Hepatocyte (in vitro differentiated cells): ENCODE data around the gene HSPA9. TPM values are rescaled to one million over a fixed set of nuclear protein-coding genes. Genes with fewer than 3 reads are reported as not detected.

ENCODE experiments used
- DNase-seq: peaks from one replicate; pipeline ENCODE4 v3.0.0-alpha.2; 2016; ENCODE audit warnings: low spot score
- H2AFZ ChIP-seq: fragments of 200-600 bp; sonication (generic); 2 replicates; pipeline ENCODE4 v1.6.0; 2016; ENCODE audit warnings: antibody characterized with exemption, mild to moderate bottlenecking
- H3K27ac ChIP-seq: fragments of 200-600 bp; sonication (generic); 2 replicates; pipeline ENCODE4 v1.5.1; 2016; ENCODE audit warnings: mild to moderate bottlenecking
- H3K27me3 ChIP-seq: fragments of 200-600 bp; sonication (generic); 2 replicates; pipeline ENCODE4 v1.6.1; 2016
- H3K36me3 ChIP-seq: fragments of 200-600 bp; sonication (generic); replicated peaks from 2 replicates; pipeline ENCODE4 v1.5.1; 2016; ENCODE audit warnings: low read depth; ENCODE audit not compliant: insufficient read depth
- H3K4me1 ChIP-seq: fragments of 200-600 bp; sonication (generic); 2 replicates; pipeline ENCODE4 v1.5.1; 2016; ENCODE audit warnings: mild to moderate bottlenecking, moderate library complexity; ENCODE audit not compliant: insufficient read depth
- H3K4me2 ChIP-seq: fragments of 200-600 bp; sonication (generic); 2 replicates; pipeline ENCODE4 v1.6.0; 2016
- H3K4me3 ChIP-seq: fragments of 200-600 bp; sonication (generic); 2 replicates; pipeline ENCODE4 v1.5.1; 2016; ENCODE audit warnings: mild to moderate bottlenecking
- H3K79me2 ChIP-seq: fragments of 200-600 bp; sonication (generic); 2 replicates; pipeline ENCODE4 v1.6.0; 2017; ENCODE audit warnings: mild to moderate bottlenecking
- H3K9me2 ChIP-seq: fragments of 200-600 bp; sonication (generic); replicated peaks from 2 replicates; pipeline ENCODE4 v1.6.0; 2017; ENCODE audit warnings: mild to moderate bottlenecking; ENCODE audit not compliant: insufficient read depth
- H3K9me3 ChIP-seq: fragments of 200-600 bp; sonication (generic); 2 replicates; pipeline ENCODE4 v1.5.1; 2016; ENCODE audit warnings: low read depth, mild to moderate bottlenecking
- H4K20me1 ChIP-seq: fragments of 200-600 bp; sonication (generic); 2 replicates; pipeline ENCODE4 v1.6.0; 2016; ENCODE audit warnings: mild to moderate bottlenecking; ENCODE audit not compliant: insufficient read depth, poor library complexity, severe bottlenecking
- EZH2 ChIP-seq: fragments of 200-600 bp; sonication (generic); IDR thresholded peaks from 2 replicates; pipeline ENCODE4 v1.6.1; 2016; ENCODE audit warnings: antibody characterized with exemption, mild to moderate bottlenecking, borderline replicate concordance
- EZH2phosphoT487 ChIP-seq: fragments of 200-600 bp; sonication (generic); IDR thresholded peaks from one replicate; pipeline ENCODE4 v1.6.1; 2018; ENCODE audit warnings: antibody characterized with exemption, mild to moderate bottlenecking, low read depth, moderate library complexity; ENCODE audit not compliant: unreplicated experiment, severe bottlenecking
- WGBS: methylation state at CpG from one replicate; pipeline ENCODE4 v1.1.6; 2016; ENCODE audit warnings: low lambda C conversion rate; ENCODE audit errors: missing lambda C conversion rate; 5-methylcytosine and 5-hydroxymethylcytosine counted together
- polyA plus RNA-seq: library from polyadenylated mRNA; unstranded; fragments of >200 nt; fragmentation: Nextera tagmentation; extraction: Ambion mirVana; gene quantifications from 2 replicates; pipeline ENCODE4 v1.2.1, GENCODE V29; 2016
- total RNA-seq: library from RNA; depleted of rRNA; stranded (reverse); fragments of >200 nt; gene quantifications from 2 replicates; pipeline ENCODE4 v1.2.3, GENCODE V29; 2014
- TF ChIP-seq, protein P1 (sequence below): fragments of 200-600 bp; sonication (generic); IDR thresholded peaks from 2 replicates; pipeline ENCODE4 v1.5.1; 2016; ENCODE audit warnings: antibody characterized with exemption, mild to moderate bottlenecking; ENCODE audit not compliant: poor library complexity

Gene HSPA9
- total and polyA plus RNA-seq, 2 experiments from 2014 or later: 211 to 383 TPM

DNA sequence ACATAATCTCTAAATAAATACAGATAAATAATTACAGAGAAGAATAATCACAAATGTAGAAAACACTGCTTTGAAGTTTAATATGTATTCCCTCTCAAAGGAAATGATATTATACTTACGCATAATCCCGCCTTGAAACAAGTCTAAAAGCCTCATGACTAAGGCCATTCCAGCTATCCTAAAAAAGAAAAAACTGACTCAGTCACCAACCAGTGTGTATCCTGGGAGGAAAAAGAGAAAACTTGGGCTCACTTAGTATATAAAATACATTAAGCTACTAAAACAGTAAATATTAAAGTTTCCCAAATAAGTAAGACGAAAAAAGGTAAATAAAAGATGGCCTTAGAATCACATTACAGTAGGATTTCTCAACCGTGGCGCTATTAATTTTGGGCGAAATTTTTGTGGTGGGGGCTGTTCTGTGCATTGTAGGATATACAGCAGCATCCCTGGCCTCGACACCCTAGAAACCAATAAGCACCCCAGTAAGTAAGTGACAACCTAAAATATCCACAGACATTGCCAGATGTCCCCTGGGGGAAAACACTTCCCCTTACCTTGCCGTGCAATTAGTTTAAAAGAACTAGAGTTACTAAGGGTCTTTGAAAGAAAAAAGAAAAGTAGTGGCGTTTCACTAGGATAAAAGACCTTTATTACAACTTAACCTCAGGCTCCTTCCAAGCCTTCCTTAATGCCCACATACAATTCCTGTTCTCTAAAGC, 1.1 kb downstream of the HSPA9 start:
- Histone ChIP-seq H3K27me3 (no peaks in the 10 kb centered on the region), H3K27ac (peak overlapping the region; percentile 97), H3K4me1 (peaks cover 10% of the 10 kb centered on the region), H3K4me3 (peak overlapping the region; percentile 70), H2AFZ (no peak overlapping the region), H3K4me2 (peak overlapping the region; percentile 69), H3K9me2 (no peaks in the 10 kb centered on the region), H3K9me3 (no peaks in the 10 kb centered on the region), H4K20me1 (peaks cover 10% of the 10 kb centered on the region), H3K36me3 (no peaks in the 10 kb centered on the region), H3K79me2 (peaks cover 55% of the 10 kb centered on the region)
- 39% methylated on average over 9 of the region's 9 CpGs for WGBS
- TF ChIP-seq, protein P1, sequence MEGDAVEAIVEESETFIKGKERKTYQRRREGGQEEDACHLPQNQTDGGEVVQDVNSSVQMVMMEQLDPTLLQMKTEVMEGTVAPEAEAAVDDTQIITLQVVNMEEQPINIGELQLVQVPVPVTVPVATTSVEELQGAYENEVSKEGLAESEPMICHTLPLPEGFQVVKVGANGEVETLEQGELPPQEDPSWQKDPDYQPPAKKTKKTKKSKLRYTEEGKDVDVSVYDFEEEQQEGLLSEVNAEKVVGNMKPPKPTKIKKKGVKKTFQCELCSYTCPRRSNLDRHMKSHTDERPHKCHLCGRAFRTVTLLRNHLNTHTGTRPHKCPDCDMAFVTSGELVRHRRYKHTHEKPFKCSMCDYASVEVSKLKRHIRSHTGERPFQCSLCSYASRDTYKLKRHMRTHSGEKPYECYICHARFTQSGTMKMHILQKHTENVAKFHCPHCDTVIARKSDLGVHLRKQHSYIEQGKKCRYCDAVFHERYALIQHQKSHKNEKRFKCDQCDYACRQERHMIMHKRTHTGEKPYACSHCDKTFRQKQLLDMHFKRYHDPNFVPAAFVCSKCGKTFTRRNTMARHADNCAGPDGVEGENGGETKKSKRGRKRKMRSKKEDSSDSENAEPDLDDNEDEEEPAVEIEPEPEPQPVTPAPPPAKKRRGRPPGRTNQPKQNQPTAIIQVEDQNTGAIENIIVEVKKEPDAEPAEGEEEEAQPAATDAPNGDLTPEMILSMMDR: no peak
- TF ChIP-seq EZH2 (no peak), EZH2phosphoT487 (no peak)
- no peak for DNase-seq

DNA sequence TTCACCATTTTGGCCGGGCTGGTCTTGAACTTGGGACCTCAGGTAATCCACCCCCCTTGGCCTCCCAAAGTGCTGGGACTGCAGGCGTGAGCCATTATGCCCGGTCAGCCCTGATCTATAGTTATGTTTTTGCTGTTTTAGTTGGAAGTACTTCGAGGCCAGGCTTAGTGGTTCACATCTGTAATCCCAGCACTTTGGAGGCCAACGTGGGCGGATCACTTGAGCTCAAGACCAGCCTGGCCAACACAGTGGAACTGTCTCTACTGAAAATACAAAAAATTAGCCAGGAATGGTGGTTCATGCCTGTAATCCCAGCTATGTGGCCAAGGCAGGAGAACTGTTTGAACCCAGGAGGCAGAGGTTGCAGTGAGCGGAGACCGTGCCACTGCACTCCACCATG, 2.0 kb downstream of the HSPA9 start:
- Histone ChIP-seq H3K36me3 (no peaks in the 10 kb centered on the region), H3K27ac (no peak overlapping the region), H2AFZ (no peak overlapping the region), H3K27me3 (no peaks in the 10 kb centered on the region), H3K4me1 (peaks cover 18% of the 10 kb centered on the region), H3K4me2 (peak overlapping the region; percentile 69), H3K79me2 (peaks cover 63% of the 10 kb centered on the region), H3K9me2 (no peaks in the 10 kb centered on the region), H3K4me3 (no peak overlapping the region), H3K9me3 (no peaks in the 10 kb centered on the region), H4K20me1 (peaks cover 16% of the 10 kb centered on the region)
- no peak for DNase-seq
- TF ChIP-seq EZH2: no peak
- no peak for TF ChIP-seq EZH2phosphoT487
- TF ChIP-seq, protein P1: no peak
- 85% methylated on average over 8 of the region's 8 CpGs for WGBS

DNA sequence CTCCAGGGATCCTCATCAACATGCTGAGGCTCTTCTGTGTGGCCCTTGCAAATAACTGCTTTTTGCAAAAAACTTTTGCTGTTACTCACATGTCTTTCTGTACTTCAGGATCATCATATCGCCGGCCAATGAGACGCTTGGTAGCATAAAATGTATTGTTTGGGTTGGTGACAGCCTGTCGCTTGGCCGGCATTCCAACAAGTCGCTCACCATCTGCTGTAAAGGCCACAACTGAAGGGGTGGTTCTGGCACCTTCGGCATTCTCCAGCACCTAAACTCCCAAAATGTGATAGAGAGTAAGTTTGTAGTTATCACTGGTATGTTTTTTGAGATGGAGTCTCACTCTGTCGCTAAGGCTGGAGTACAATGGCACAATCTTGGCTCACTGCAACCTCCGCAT, 4.3 kb downstream of the HSPA9 start:
- TF ChIP-seq EZH2phosphoT487 (no peak), EZH2 (no peak)
- TF ChIP-seq, protein P1: no peak
- no peak overlapping the region for H3K4me3 ChIP-seq
- no peaks in the 10 kb centered on the region for H3K9me3 ChIP-seq
- no peaks in the 10 kb centered on the region for H3K36me3 ChIP-seq
- WGBS: 96% methylated on average over 9 of the region's 9 CpGs
- peaks cover 78% of the 10 kb centered on the region for H3K79me2 ChIP-seq
- no peak overlapping the region for H2AFZ ChIP-seq
- no peaks in the 10 kb centered on the region for H3K27me3 ChIP-seq
- H3K9me2 ChIP-seq: no peaks in the 10 kb centered on the region
- no peak overlapping the region for H3K4me2 ChIP-seq
- peaks cover 16% of the 10 kb centered on the region for H4K20me1 ChIP-seq
- no peak overlapping the region for H3K27ac ChIP-seq
- H3K4me1 ChIP-seq: peaks cover 13% of the 10 kb centered on the region
- DNase-seq: no peak
